ENCODE measurements around the gene ZNF335. TPM values are rescaled to one million over a fixed set of nuclear protein-coding genes. Genes with fewer than 3 reads are reported as not detected.
A peak's percentile ranks its signal among the peaks of the same experiment; 100 is the strongest.
"Not testable (repeated sequence)": the region's sequence is repeated elsewhere in the genome, so short reads cannot be mapped to it uniquely, and the experiment has no call there.

ZNF335 gene
- total RNA-seq, 1 donor from 2014 or later = 17.1 TPM

GRCh38 chr20:45911486-45912343 lies 60.3 kb downstream of the ZNF335 start, which contains the start of gene PLTP:
Gene PLTP (minus strand): TSS chr20:45912155. CDS start chr20:45911452, 703 bp downstream.
- DNase-seq (ENCODE audit: low spot score) = no peak

GRCh38 chr20:45910670-45911485 lies 61.1 kb downstream of the ZNF335 start:
- peak; percentile 98 for DNase-seq (ENCODE audit: low spot score)

- DNase-seq (ENCODE audit: low spot score) = no peak
Measured at GRCh38 chr20:45909817-45910669, 62.0 kb downstream of the ZNF335 start.

GRCh38 chr20:45909336-45909808 lies 62.6 kb downstream of the ZNF335 start:
- no peak for DNase-seq (ENCODE audit: low spot score)

GRCh38 chr20:45908084-45908483 lies 63.9 kb downstream of the ZNF335 start:
- no peak for DNase-seq (ENCODE audit: low spot score)

- DNase-seq (ENCODE audit: low spot score) = no peak
Measured at GRCh38 chr20:45907219-45907948, 64.6 kb downstream of the ZNF335 start.

GRCh38 chr20:45905505-45906079 lies 66.4 kb downstream of the ZNF335 start:
- no peak for DNase-seq (ENCODE audit: low spot score)

GRCh38 chr20:45904583-45905504 lies 67.2 kb downstream of the ZNF335 start:
- DNase-seq (ENCODE audit: low spot score) = no peak

- DNase-seq (ENCODE audit: low spot score) = no peak
Measured at GRCh38 chr20:45902199-45902701, 69.8 kb downstream of the ZNF335 start.

- DNase-seq (ENCODE audit: low spot score) = not testable (repeated sequence)
Measured at GRCh38 chr20:45901332-45901731, 70.7 kb downstream of the ZNF335 start.

- no peak for DNase-seq (ENCODE audit: low spot score)
Measured at GRCh38 chr20:45899046-45899835, 72.8 kb downstream of the ZNF335 start.

Other genes starting within 250 kb of the ZNF335 start
- gene SPINT4, start 249.9 kb downstream of the ZNF335 start, total RNA-seq = not detected
- gene WFDC3, start 180.3 kb downstream of the ZNF335 start, total RNA-seq = 0.58 TPM
- 21.8 TPM for gene DNTTIP1, start 180.2 kb downstream of the ZNF335 start, total RNA-seq
- not detected for gene UBE2C, start 159.6 kb downstream of the ZNF335 start, total RNA-seq
- gene TNNC2, start 144.9 kb downstream of the ZNF335 start, total RNA-seq = 0.74 TPM
- 46.7 TPM for gene SNX21, start 138.4 kb downstream of the ZNF335 start, total RNA-seq
- 14.9 TPM for gene ACOT8, start 114.8 kb downstream of the ZNF335 start, total RNA-seq
- 2.2 TPM for gene ZSWIM3, start 114.6 kb downstream of the ZNF335 start, total RNA-seq
- 10.0 TPM for gene ZSWIM1, start 91.0 kb downstream of the ZNF335 start, total RNA-seq
- gene SPATA25, start 84.6 kb downstream of the ZNF335 start, total RNA-seq = 4.0 TPM
- 17.0 TPM for gene NEURL2, start 81.0 kb downstream of the ZNF335 start, total RNA-seq
- 160 TPM for gene CTSA, start 80.9 kb downstream of the ZNF335 start, total RNA-seq
- gene PLTP, start 60.0 kb downstream of the ZNF335 start, total RNA-seq = 373 TPM
- 27.1 TPM for gene PCIF1, start 37.5 kb downstream of the ZNF335 start, total RNA-seq
- 18.3 TPM for gene MMP9, start 36.7 kb upstream of the ZNF335 start, total RNA-seq
- gene SLC12A5, start 57.0 kb upstream of the ZNF335 start, total RNA-seq = 1.7 TPM
- gene NCOA5, start 117.8 kb upstream of the ZNF335 start, total RNA-seq = 23.3 TPM
- gene CD40, start 146.1 kb upstream of the ZNF335 start, total RNA-seq = 17.3 TPM